ENCODE results near the gene RALGPS2.
"Not testable (repeated sequence)": the region's sequence is repeated elsewhere in the genome, so short reads cannot be mapped to it uniquely, and the experiment has no call there.

RALGPS2 gene

DNA sequence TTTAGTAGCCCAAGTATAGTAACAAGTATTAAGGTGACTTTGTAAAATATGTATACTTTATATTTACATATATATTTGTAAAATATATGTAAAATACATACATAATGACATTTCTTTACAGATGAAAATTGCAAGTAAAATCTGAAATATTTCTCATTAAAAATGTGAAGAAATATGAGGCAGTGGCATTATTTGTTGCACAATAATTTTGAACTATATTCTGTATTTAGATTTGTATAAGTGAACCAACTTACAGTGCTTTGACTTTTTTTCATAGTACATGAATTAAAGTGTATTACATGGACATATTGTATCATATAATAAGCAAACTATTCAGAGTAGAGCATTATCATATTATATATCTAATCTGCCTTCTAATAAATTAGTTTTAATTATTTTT lies 85.5 kb downstream of the RALGPS2 start:
- Histone ChIP-seq H3K4me1 (ENCODE audit: control insufficient read depth, insufficient read depth, low read length) (no peaks in the 10 kb centered on the region), H3K9me3 (ENCODE audit: control insufficient read depth, insufficient read depth, low read length) (no peaks in the 10 kb centered on the region), H3K27ac (ENCODE audit: low read length) (no peak overlapping the region), H3K4me3 (ENCODE audit: low read length) (no peak overlapping the region), H3K36me3 (ENCODE audit: control insufficient read depth, insufficient read depth, low read length) (no peaks in the 10 kb centered on the region), H3K27me3 (ENCODE audit: control insufficient read depth, insufficient read depth, low read length) (no peaks in the 10 kb centered on the region)
- no peak for DNase-seq (ENCODE audit: low read depth, low spot score)

DNA sequence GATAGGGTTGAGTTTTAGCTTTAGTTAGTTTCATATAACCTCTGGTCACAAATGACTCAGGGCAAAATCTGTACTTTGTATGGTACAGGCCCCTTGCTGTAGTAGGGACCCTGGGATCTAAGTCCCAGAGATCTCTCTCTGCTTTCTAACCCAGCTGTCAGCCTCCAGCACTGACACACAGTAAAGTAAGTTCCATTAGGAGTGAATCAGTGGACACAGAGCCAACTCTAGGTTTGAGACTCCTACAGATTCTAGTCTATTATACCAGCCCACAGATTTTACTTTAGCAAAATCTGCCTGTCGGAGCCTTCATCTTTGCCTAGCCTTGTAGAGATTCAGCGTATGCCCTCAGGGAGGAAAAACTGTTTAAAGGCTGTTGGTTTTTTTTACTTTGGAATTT lies 93.4 kb downstream of the RALGPS2 start:
- WGBS (ENCODE audit: insufficient coverage, insufficient read length), result no CpG with 5 or more reads among the region's 2 CpGs
- Histone ChIP-seq H3K4me1 (ENCODE audit: control insufficient read depth, insufficient read depth, low read length) (no peaks in the 10 kb centered on the region), H3K4me3 (ENCODE audit: low read length) (no peak overlapping the region), H3K27me3 (ENCODE audit: control insufficient read depth, insufficient read depth, low read length) (no peaks in the 10 kb centered on the region), H3K9me3 (ENCODE audit: control insufficient read depth, insufficient read depth, low read length) (no peaks in the 10 kb centered on the region), H3K27ac (ENCODE audit: low read length) (no peak overlapping the region), H3K36me3 (ENCODE audit: control insufficient read depth, insufficient read depth, low read length) (no peaks in the 10 kb centered on the region)
- no peak for DNase-seq (ENCODE audit: low read depth, low spot score)

DNA sequence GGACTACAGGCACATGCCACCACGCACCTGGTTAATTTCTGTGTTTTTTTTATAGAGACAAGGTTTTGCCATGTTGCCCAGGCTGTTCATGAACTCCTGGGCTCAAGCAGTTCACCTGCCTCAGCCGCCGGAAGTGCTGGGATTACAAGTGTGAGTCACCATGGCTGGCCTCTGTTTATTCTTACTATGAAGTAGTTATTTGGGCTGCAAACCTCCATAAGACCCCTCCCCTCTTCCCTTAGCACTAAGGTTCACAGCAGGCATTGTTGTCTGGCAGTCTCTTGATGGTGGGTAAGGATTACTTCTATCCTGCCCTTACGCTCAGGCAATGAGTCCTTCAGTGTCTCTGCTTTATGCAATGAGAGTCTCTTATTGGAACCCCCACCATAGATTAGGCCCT lies 94.1 kb downstream of the RALGPS2 start:
- Histone ChIP-seq H3K27ac (ENCODE audit: low read length) (no peak overlapping the region), H3K4me1 (ENCODE audit: control insufficient read depth, insufficient read depth, low read length) (no peaks in the 10 kb centered on the region), H3K9me3 (ENCODE audit: control insufficient read depth, insufficient read depth, low read length) (no peaks in the 10 kb centered on the region), H3K36me3 (ENCODE audit: control insufficient read depth, insufficient read depth, low read length) (no peaks in the 10 kb centered on the region), H3K27me3 (ENCODE audit: control insufficient read depth, insufficient read depth, low read length) (no peaks in the 10 kb centered on the region), H3K4me3 (ENCODE audit: low read length) (no peak overlapping the region)
- no CpG with 5 or more reads among the region's 4 CpGs for WGBS (ENCODE audit: insufficient coverage, insufficient read length)
- no peak for DNase-seq (ENCODE audit: low read depth, low spot score)

DNA sequence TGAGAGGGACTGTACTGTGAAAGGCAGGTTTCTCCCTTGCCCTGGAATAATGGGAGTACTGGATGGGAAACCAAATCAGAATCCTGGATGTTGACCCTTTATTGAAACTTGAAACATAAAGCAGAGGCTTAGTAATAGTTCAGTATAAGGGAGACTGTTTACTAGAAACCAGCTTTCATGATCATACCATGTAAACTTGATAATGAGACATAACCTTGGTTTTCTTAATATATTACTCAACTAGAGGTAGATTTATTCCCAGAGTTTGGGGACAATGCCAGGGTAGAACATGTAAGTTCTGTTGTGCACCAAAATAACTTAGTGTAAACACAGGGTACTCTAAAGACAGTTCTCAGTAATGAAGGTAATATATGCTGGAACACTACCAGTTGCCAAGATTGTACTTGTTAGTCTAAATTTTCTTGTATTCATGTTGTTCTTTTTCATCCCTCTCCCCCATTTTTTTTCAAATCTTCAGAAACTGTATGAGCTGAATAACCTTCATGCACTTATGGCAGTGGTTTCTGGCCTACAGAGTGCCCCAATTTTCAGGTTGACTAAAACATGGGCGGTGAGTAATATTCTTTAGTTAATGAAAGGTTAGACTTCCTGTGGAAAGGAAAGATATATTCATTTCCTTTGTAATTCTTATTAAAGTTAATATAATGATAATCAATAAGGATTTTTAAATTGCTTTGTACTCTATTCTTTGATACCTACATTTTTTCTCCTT lies 96.3 kb downstream of the RALGPS2 start:
- no CpG with 5 or more reads among the region's 1 CpG for WGBS (ENCODE audit: insufficient coverage, insufficient read length)
- no peaks in the 10 kb centered on the region for H3K4me1 ChIP-seq (ENCODE audit: control insufficient read depth, insufficient read depth, low read length)
- DNase-seq (ENCODE audit: low read depth, low spot score), result no peak
- H3K27me3 ChIP-seq (ENCODE audit: control insufficient read depth, insufficient read depth, low read length), result no peaks in the 10 kb centered on the region
- no peaks in the 10 kb centered on the region for H3K9me3 ChIP-seq (ENCODE audit: control insufficient read depth, insufficient read depth, low read length)
- H3K36me3 ChIP-seq (ENCODE audit: control insufficient read depth, insufficient read depth, low read length), result no peaks in the 10 kb centered on the region
- no peak overlapping the region for H3K4me3 ChIP-seq (ENCODE audit: low read length)
- H3K27ac ChIP-seq (ENCODE audit: low read length), result no peak overlapping the region

DNA sequence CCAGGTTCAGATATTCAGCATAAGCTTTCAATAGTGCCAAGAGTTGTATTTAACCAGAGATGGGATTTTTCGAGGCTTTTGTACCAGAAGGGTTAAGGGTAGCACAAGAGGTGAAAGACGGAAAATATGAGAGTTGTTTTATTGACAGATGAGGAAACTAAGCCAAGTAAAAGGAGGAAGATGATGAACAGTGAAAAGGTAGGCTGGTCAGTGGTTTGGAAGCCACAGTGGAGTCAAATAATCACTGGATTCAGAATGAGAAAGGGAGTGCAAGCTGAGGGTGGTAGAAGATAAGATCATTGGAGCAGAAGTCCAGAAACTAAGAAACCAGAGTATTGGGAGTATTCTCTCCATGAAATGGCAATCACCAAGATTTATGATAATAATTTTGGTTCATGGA lies 100.1 kb downstream of the RALGPS2 start:
- H3K27me3 ChIP-seq (ENCODE audit: control insufficient read depth, insufficient read depth, low read length), result no peaks in the 10 kb centered on the region
- H3K4me1 ChIP-seq (ENCODE audit: control insufficient read depth, insufficient read depth, low read length), result no peaks in the 10 kb centered on the region
- no peak for DNase-seq (ENCODE audit: low read depth, low spot score)
- H3K9me3 ChIP-seq (ENCODE audit: control insufficient read depth, insufficient read depth, low read length), result no peaks in the 10 kb centered on the region
- H3K4me3 ChIP-seq (ENCODE audit: low read length), result no peak overlapping the region
- H3K36me3 ChIP-seq (ENCODE audit: control insufficient read depth, insufficient read depth, low read length), result no peaks in the 10 kb centered on the region
- H3K27ac ChIP-seq (ENCODE audit: low read length), result no peak overlapping the region
- 100% methylated on average over 1 of the region's 2 CpGs for WGBS (ENCODE audit: insufficient coverage, insufficient read length)

DNA sequence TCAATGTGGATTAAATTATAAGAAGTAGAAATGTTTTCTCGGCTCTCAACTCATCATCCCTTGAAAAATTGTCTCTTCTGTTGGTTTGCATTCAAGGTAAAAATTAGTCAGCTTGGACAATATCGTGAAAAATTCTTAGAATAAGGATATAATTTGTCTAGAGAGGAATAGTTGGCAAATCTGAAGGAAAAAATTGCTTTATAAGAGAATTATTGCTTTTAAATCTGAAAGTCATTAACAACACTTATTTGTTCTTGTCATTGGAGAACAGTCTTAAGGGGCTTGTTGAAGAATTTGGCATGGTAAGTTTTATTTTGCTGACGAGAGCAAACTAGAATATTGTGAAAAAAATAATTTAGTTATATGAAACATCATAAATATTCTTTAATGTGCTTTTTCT lies 119.4 kb downstream of the RALGPS2 start:
- H3K36me3 ChIP-seq (ENCODE audit: control insufficient read depth, insufficient read depth, low read length), result no peaks in the 10 kb centered on the region
- H3K27ac ChIP-seq (ENCODE audit: low read length), result no peak overlapping the region
- 83% methylated on average over 1 of the region's 3 CpGs for WGBS (ENCODE audit: insufficient coverage, insufficient read length)

DNA sequence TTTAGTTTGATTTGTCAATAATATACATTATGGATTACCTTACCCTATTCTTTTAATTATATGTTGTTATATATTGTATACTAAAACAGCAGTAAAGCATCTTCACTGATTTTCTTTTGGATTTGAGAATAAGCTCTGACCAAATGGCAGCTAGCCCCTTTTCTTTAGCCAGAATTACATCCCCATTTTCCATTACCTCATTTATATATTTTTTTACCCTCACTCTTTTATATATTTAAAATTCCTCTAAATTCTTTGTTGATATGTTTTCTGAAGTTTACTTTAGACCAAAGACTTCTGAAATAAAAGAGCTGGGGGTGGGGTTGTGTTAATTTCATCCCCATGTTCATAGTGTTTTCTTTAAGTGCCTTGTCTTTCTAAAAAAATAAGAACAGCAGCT lies 121.3 kb downstream of the RALGPS2 start:
- H3K27ac ChIP-seq (ENCODE audit: low read length), result no peak overlapping the region
- DNase-seq (ENCODE audit: low read depth, low spot score), result no peak
- no peaks in the 10 kb centered on the region for H3K36me3 ChIP-seq (ENCODE audit: control insufficient read depth, insufficient read depth, low read length)
- no peaks in the 10 kb centered on the region for H3K4me1 ChIP-seq (ENCODE audit: control insufficient read depth, insufficient read depth, low read length)
- H3K27me3 ChIP-seq (ENCODE audit: control insufficient read depth, insufficient read depth, low read length), result no peaks in the 10 kb centered on the region
- H3K4me3 ChIP-seq (ENCODE audit: low read length), result no peak overlapping the region
- H3K9me3 ChIP-seq (ENCODE audit: control insufficient read depth, insufficient read depth, low read length), result no peaks in the 10 kb centered on the region

More for the DNA sequence above, 119.4 kb downstream of the RALGPS2 start:
- no peak for DNase-seq (ENCODE audit: low read depth, low spot score)
- H3K9me3 ChIP-seq (ENCODE audit: control insufficient read depth, insufficient read depth, low read length), result no peaks in the 10 kb centered on the region
- H3K4me1 ChIP-seq (ENCODE audit: control insufficient read depth, insufficient read depth, low read length), result no peaks in the 10 kb centered on the region
- no peaks in the 10 kb centered on the region for H3K27me3 ChIP-seq (ENCODE audit: control insufficient read depth, insufficient read depth, low read length)
- no peak overlapping the region for H3K4me3 ChIP-seq (ENCODE audit: low read length)

DNA sequence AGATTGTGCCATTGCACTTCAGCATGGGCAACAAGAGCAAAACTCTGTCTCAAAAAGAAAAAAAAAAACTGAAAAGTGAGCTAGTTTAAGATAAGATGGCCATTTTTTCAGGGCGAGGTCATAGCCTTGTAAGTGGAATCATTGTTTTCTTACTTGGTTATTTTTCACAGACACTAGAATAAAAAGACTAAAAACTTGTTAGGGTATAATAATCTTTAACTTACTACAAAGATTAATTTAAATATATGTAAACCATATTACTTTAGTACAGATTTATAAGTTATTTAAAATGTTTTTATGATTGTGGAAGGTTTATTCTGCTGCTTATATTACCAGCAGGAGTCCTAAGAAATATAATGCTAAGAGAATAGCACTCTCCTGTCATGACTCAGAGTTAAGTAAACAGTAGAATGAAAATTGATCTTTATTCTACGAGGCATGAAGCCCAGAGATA lies 122.4 kb downstream of the RALGPS2 start:
- Histone ChIP-seq H3K9me3 (ENCODE audit: control insufficient read depth, insufficient read depth, low read length) (no peaks in the 10 kb centered on the region), H3K4me3 (ENCODE audit: low read length) (no peak overlapping the region), H3K36me3 (ENCODE audit: control insufficient read depth, insufficient read depth, low read length) (no peaks in the 10 kb centered on the region), H3K27ac (ENCODE audit: low read length) (no peak overlapping the region), H3K4me1 (ENCODE audit: control insufficient read depth, insufficient read depth, low read length) (no peaks in the 10 kb centered on the region), H3K27me3 (ENCODE audit: control insufficient read depth, insufficient read depth, low read length) (no peaks in the 10 kb centered on the region)
- DNase-seq (ENCODE audit: low read depth, low spot score), result no peak
- WGBS (ENCODE audit: insufficient coverage, insufficient read length), result no CpG with 5 or more reads among the region's 2 CpGs

DNA sequence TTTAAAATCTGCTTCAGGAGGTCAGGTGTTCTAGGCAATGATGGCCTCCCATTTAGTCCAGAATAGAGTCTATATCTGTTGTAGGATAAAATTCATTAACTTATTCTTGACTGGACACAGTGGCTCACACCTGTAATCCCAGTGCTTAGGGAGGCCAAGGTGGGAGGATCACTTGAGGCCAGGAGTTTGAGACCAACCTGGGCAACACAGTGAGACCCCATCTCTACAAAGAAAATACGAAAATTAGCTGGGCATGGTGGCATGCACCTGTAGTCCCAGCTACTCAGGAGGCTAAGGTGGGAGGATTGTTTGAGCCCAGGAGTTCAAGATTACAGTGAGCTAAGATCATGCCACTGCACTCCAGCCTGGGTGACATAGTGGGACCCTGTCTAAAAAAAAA lies 122.9 kb downstream of the RALGPS2 start:
- H3K27ac ChIP-seq (ENCODE audit: low read length); H3K36me3 ChIP-seq (ENCODE audit: control insufficient read depth, insufficient read depth, low read length); H3K4me1 ChIP-seq (ENCODE audit: control insufficient read depth, insufficient read depth, low read length); DNase-seq (ENCODE audit: low read depth, low spot score); H3K27me3 ChIP-seq (ENCODE audit: control insufficient read depth, insufficient read depth, low read length); H3K9me3 ChIP-seq (ENCODE audit: control insufficient read depth, insufficient read depth, low read length); H3K4me3 ChIP-seq (ENCODE audit: low read length): not testable (repeated sequence)
- WGBS (ENCODE audit: insufficient coverage, insufficient read length), result no CpG with 5 or more reads among the region's 1 CpG

DNA sequence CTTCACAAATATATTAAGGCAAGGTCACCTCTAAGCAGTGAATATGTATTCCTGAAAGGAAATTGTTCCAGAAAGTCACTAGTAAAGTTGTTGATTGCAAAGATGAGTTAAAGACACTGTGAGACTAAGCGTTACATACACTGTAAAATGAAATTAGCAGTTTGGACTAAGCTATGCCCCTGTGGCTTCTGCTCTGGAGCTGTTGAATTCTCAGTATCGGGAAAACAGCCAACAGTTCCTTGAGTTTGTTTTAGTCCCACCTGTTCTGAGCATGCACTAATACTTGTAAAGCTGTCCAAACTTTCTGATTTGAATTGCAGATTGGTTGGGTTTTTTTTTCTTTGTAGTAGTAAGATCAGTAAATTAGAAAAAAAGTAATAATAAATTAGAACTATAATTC lies 124.9 kb downstream of the RALGPS2 start:
- Histone ChIP-seq H3K27ac (ENCODE audit: low read length) (no peak overlapping the region), H3K27me3 (ENCODE audit: control insufficient read depth, insufficient read depth, low read length) (no peaks in the 10 kb centered on the region), H3K4me1 (ENCODE audit: control insufficient read depth, insufficient read depth, low read length) (no peaks in the 10 kb centered on the region), H3K36me3 (ENCODE audit: control insufficient read depth, insufficient read depth, low read length) (no peaks in the 10 kb centered on the region), H3K9me3 (ENCODE audit: control insufficient read depth, insufficient read depth, low read length) (no peaks in the 10 kb centered on the region), H3K4me3 (ENCODE audit: low read length) (no peak overlapping the region)
- WGBS (ENCODE audit: insufficient coverage, insufficient read length), result no CpG with 5 or more reads among the region's 2 CpGs
- DNase-seq (ENCODE audit: low read depth, low spot score), result no peak

DNA sequence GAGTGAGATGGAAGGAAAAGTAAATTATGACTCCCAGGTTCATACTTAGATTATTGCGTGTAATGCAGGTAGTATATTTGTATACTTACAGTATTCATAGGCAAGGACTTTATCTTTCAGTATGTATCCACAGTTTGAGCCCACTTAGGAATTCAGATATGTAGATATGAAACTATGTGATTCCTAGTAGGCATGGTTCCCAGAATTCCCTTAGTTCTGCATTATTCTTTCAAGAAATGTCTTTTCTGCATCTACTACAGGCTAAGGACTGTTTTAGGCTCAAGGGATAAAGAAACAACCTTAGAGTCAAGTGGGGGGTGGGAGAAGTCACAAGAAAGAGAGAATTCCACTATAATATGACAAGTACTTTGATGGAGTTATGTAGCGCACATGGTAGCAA lies 132.1 kb downstream of the RALGPS2 start:
- Histone ChIP-seq H3K36me3 (ENCODE audit: control insufficient read depth, insufficient read depth, low read length) (no peaks in the 10 kb centered on the region), H3K27me3 (ENCODE audit: control insufficient read depth, insufficient read depth, low read length) (no peaks in the 10 kb centered on the region), H3K9me3 (ENCODE audit: control insufficient read depth, insufficient read depth, low read length) (no peaks in the 10 kb centered on the region), H3K4me1 (ENCODE audit: control insufficient read depth, insufficient read depth, low read length) (no peaks in the 10 kb centered on the region), H3K4me3 (ENCODE audit: low read length) (no peak overlapping the region), H3K27ac (ENCODE audit: low read length) (no peak overlapping the region)
- DNase-seq (ENCODE audit: low read depth, low spot score), result no peak
- WGBS (ENCODE audit: insufficient coverage, insufficient read length), result no CpG with 5 or more reads among the region's 2 CpGs

Measured in iPS DF 6.9 (cell line).